Sigmoid colon (tissue), 3 donors: ENCODE results near the gene MRPL27.

Experiments used
- POLR2A ChIP-seq, 2 donors: fragments of 450-650 bp; IDR thresholded peaks; one replicate each; pipeline ENCODE4 v1.6.1; 2016; ENCODE audit warnings: antibody characterized with exemption in 2 of 2, mild to moderate bottlenecking in 2 of 2, moderate library complexity in 2 of 2
- TF ChIP-seq, protein P1 (sequence below), 4 experiments: fragments of 450-650 bp in 3 of 4; fragments of 200-600 bp in 1 of 4; IDR thresholded peaks; one replicate each; pipeline ENCODE4 v1.5.1; 2016 to 2019; ENCODE audit warnings: antibody characterized with exemption in 4 of 4, mild to moderate bottlenecking in 3 of 4, moderate library complexity in 2 of 4

DNA sequence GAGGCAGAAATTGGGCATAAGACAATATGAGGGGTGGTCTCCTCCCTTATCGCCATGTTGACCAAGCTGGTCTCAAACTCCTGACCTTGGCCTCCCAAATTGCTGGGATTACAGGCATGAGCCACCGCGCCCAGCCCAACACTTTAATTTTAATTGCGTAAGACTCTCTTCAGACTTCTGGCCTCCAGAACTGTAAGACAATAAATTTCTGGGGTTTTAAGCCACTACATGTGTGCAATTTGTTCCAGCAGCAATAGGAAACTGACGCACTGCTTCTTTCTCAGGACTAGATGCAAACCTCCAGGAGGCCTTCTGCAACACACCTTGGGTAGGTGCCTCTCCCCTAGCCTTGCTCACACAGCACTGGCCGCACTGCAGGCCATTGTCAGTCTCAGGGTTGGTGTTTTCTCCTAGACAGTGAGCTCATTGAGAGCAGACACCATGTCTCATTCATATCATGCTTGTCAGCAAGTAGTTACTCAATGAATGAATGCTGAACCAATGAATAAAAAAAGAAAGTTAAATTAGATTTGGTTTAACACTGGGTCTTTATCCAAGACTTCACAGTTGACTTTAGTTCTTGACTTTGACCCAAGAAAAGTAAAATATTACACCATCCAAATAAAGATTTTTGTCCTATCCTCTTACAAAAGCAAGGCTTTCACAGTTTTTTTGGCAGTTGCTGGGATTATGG, 47.6 kb upstream of the MRPL27 start:
- TF ChIP-seq, protein P1, sequence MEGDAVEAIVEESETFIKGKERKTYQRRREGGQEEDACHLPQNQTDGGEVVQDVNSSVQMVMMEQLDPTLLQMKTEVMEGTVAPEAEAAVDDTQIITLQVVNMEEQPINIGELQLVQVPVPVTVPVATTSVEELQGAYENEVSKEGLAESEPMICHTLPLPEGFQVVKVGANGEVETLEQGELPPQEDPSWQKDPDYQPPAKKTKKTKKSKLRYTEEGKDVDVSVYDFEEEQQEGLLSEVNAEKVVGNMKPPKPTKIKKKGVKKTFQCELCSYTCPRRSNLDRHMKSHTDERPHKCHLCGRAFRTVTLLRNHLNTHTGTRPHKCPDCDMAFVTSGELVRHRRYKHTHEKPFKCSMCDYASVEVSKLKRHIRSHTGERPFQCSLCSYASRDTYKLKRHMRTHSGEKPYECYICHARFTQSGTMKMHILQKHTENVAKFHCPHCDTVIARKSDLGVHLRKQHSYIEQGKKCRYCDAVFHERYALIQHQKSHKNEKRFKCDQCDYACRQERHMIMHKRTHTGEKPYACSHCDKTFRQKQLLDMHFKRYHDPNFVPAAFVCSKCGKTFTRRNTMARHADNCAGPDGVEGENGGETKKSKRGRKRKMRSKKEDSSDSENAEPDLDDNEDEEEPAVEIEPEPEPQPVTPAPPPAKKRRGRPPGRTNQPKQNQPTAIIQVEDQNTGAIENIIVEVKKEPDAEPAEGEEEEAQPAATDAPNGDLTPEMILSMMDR (IDR thresholded peaks at IDR 0.05), result no peak
- TF ChIP-seq POLR2A (IDR thresholded peaks at IDR 0.05), result no peak
